T-helper 2 cell treated with Interferon-gamma antibody and Interleukin-4, amounts not matched to agents 100 ng/mL and 5 ng/mL, for 36 hours (primary cell): ENCODE measurements around the gene TMEM26. TPM values are rescaled to one million over a fixed set of nuclear protein-coding genes. Genes with fewer than 3 reads are reported as not detected.

ENCODE experiments used
- intact Hi-C: fragments of 100-400 bp; cut with micrococcal nuclease; formaldehyde crosslinking; loops from one replicate; pipeline ENCODE4 v1.15.1; 2023
- total RNA-seq: library from RNA; stranded (reverse); gene quantifications from 2 replicates; pipeline ENCODE4 v1.2.3, GENCODE V29; 2022

Gene TMEM26
- not detected in 2 replicates for total RNA-seq

GRCh38 chr10:61452655-61453641 lies at the start of gene TMEM26:
TMEM26 (minus strand) TSS chr10:61453381; CDS start chr10:61453081, 300 bp downstream.
- intact Hi-C loops = no loop called here

- intact Hi-C loops = no loop called here
These were observed 47.3 kb upstream of the TMEM26 start for GRCh38 chr10:61500460-61500859.

GRCh38 chr10:61492364-61492995 lies 39.3 kb upstream of the TMEM26 start:
- intact Hi-C loops = no loop called here

GRCh38 chr10:61487506-61487905 lies 34.3 kb upstream of the TMEM26 start:
- intact Hi-C loops = no loop called here

DNA sequence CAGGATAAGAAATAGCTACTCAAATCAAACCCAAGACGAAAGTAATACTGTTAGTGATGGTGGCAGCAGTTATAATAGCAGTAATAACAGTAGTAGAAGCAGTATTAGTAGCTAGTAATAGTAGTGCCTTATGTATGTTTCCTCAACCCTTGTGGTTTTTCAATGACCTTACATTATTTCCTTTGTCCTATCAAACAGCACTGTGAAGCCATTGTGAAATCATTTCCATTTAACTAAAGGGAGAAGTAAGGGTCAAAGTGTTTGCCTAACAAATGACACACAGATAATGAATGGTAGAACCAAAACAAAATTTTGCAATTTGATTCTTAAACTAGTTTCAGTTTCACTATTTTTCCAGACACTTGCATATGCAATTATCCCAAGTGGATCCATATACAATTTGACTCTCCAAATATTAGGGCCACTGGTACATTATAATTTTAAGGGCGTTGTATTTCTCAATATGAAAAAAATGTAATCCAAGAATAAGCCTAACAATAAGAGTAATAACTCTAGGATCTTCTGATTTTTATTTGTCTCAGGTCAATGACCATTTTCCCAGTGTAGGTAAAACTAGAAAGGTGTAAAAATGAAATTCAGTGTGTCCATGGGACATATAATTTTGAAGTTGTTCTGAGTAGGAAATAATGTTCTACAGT lies 33.7 kb upstream of the TMEM26 start:
- intact Hi-C loops = no loop called here

- intact Hi-C loops = no loop called here
These were observed 33.1 kb upstream of the TMEM26 start for GRCh38 chr10:61486251-61486650.

- intact Hi-C loops = no loop called here
These were observed 28.4 kb upstream of the TMEM26 start for GRCh38 chr10:61481597-61481996.

GRCh38 chr10:61480208-61480607 lies 27.0 kb upstream of the TMEM26 start:
- intact Hi-C loops = no loop called here

- intact Hi-C loops = no loop called here
These were observed 25.6 kb upstream of the TMEM26 start for GRCh38 chr10:61478621-61479312.

DNA sequence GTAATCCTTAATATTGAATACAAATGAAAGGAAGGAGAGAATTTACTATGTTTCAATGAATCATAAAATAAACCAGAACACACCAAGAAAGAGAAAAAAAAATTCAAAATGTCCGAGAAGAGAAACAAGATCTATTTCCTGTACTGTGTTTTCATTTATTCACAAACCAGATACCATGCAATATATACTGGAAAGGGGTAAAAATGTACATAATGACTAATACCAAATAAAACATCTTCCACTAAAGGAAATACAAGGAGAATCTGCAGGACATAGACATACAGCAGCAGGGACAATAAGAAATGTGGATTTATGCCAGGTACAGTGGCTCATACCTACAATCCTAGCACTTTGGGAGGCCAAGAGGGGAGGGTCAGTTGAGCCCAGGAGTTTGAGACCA lies 24.3 kb upstream of the TMEM26 start:
- intact Hi-C loops = no loop called here

DNA sequence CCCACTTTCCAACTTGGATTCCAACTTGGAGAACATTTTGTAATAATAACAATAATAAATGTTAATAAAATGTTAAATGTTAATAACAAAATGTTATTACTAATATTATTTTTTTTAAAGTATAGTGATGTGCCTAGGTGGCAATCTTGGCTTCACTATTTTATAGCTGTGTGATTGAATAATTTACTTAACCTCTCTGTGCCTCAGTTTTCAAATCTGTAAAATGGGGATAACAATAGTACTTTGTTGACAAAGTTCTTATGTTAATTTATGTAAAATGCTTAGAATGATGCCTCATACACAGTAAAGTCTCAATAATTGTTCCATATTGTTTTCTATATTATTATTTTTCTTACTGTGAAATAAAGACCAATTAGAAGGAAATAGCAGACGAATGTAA lies 23.3 kb upstream of the TMEM26 start:
- intact Hi-C loops = no loop called here

DNA sequence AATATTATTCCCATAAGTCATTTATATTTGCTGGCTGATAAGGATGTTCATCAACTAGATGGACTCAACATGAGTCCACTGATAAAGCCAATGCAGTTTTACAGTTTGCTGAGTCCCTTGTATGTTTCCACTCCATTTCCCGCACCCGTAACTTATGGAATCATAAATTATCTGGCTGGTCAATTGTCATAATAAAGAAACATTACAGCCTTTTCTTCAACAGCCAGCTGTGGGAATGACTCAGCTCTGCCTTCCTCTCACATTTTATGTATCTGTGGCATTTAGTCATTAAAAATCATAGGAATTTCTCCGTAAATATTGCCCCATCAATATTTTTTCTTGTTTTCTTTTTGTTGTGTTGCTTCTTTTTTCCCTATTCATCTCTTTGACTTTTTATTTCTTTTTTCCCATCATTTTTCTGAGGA lies 22.3 kb upstream of the TMEM26 start:
- intact Hi-C loops = no loop called here

- intact Hi-C loops = no loop called here
These were observed 19.0 kb upstream of the TMEM26 start for GRCh38 chr10:61472090-61472674.

DNA sequence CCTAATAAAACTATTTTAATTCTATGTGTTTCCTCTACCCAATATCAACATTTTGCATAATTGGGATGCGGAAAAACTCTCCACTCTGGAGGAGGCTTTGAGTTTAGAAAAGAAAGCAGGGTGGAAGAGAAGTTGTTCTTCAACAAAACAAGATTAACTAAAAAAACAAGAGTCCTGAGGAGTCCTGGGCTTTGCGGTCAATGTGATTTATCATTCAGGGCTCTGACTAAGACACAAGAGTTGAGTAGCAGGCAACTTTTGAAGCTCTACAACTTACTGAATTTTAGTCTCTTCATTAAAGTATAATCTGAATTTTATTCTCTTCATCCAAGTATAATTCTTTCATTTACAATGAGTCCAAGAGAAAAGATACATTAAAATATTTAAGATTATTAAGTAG lies 18.3 kb upstream of the TMEM26 start:
- intact Hi-C loops = no loop called here

GRCh38 chr10:61470740-61471139 lies 17.6 kb upstream of the TMEM26 start:
- intact Hi-C loops = no loop called here

- intact Hi-C loops = no loop called here
These were observed 12.9 kb upstream of the TMEM26 start for GRCh38 chr10:61465901-61466632.

DNA sequence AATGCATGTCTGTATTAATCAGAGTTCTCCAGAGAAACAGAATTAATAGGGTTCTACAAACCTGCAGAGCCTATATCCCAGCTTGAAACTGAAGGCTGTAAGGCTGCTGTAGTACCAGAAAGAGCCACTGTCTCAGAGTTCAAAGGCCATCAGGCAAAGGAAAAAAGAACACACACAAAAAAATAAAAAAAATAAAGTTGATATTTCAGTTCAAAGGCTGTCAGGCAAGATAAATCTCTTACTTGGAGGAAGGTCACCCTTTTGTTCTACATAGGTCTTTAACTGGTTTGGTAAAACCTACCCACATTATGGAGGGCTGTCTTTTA lies 12.0 kb upstream of the TMEM26 start:
- intact Hi-C loops = no loop called here

- intact Hi-C loops = no loop called here
These were observed 11.4 kb upstream of the TMEM26 start for GRCh38 chr10:61464461-61465170.

DNA sequence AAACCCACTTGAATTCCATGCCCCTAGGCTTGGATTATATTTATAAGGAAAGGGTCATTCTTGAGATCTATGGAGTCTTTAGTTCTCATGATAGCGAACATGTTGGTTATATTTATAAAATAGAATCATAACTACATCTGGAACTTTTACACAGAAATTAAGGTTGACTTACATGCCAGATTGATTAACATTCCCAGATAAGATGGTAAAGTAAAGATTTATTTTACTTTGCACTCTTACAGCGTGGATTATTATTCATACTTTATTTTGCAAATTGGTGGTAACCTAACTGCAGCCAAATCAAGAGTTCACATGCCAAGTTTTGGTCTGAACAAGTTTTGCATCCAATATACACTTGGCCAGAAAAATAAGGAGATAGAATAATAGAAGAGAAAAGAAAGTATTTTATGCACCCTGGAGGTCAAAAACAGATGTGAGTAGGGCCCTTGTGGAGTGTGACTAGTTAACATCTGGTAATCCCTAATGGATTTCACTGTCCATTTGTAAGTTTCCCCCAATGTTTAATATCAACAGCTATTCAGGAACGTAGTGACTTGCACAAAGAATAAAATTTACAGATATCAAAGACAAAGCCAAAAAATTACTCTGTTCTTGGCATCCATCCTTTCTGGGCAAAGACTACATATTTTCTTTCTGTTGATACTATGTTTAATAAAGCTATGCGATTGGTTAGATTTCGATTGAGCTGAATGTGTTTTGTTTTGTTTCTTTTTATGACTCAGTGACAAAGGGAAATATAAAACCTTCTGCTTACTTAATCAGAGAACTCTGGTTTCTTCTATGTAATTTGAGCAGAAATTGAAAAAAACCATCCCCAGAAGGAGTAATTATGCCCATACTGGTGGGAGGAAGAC lies 10.1 kb upstream of the TMEM26 start:
- intact Hi-C loops = no loop called here
